GM03348 (cell line): Measurements from ENCODE around the gene SPTBN4.
A peak's percentile ranks its signal among the peaks of the same experiment; 100 is the strongest.
"Not testable (repeated sequence)": the region's sequence is repeated elsewhere in the genome, so short reads cannot be mapped to it uniquely, and the experiment has no call there.

ENCODE experiments used
- DNase-seq: peaks from one replicate; pipeline ENCODE4 v3.0.0; 2012; ENCODE audit warnings: low spot score

SPTBN4 gene

GRCh38 chr19:40466985-40467734 lies at the start of gene SPTBN4:
Gene SPTBN4, plus strand, starts transcription at chr19:40467001. Its CDS starts 5,621 bp downstream, at chr19:40472622.
- peak; percentile 60 for DNase-seq

GRCh38 chr19:40417643-40417981 lies 49.2 kb upstream of the SPTBN4 start:
- no peak for DNase-seq

- DNase-seq, result no peak
Observed at GRCh38 chr19:40418040-40418439, 48.8 kb upstream of the SPTBN4 start.

GRCh38 chr19:40419066-40419612 lies 47.7 kb upstream of the SPTBN4 start:
- no peak for DNase-seq

GRCh38 chr19:40419780-40420179 lies 47.0 kb upstream of the SPTBN4 start:
- no peak for DNase-seq

- DNase-seq, result no peak
Observed at GRCh38 chr19:40420451-40420765, 46.4 kb upstream of the SPTBN4 start.

GRCh38 chr19:40420766-40421765 lies 45.7 kb upstream of the SPTBN4 start:
- peak; percentile 96 for DNase-seq

- DNase-seq, result no peak
Observed at GRCh38 chr19:40421993-40422747, 44.6 kb upstream of the SPTBN4 start.

- no peak for DNase-seq
Observed at GRCh38 chr19:40422748-40423566, 43.8 kb upstream of the SPTBN4 start.

GRCh38 chr19:40423938-40424337 lies 42.9 kb upstream of the SPTBN4 start:
- DNase-seq, result no peak

- DNase-seq, result no peak
Observed at GRCh38 chr19:40424637-40425449, 42.0 kb upstream of the SPTBN4 start.

GRCh38 chr19:40425450-40426287 lies 41.1 kb upstream of the SPTBN4 start, which contains the start of gene SERTAD1:
Gene SERTAD1, minus strand, starts transcription at chr19:40425992. Its CDS starts 2,446 bp downstream, at chr19:40423546.
- peak; percentile 98 for DNase-seq

- not testable (repeated sequence) for DNase-seq
Observed at GRCh38 chr19:40428197-40428596, 38.6 kb upstream of the SPTBN4 start.

GRCh38 chr19:40430242-40430641 lies 36.6 kb upstream of the SPTBN4 start:
- not testable (repeated sequence) for DNase-seq

- DNase-seq, result no peak
Observed at GRCh38 chr19:40431698-40432097, 35.1 kb upstream of the SPTBN4 start.

GRCh38 chr19:40432760-40433159 lies 34.0 kb upstream of the SPTBN4 start:
- DNase-seq, result not testable (repeated sequence)

- DNase-seq, result peak; percentile 95
Observed at GRCh38 chr19:40433391-40434216, 33.2 kb upstream of the SPTBN4 start.

- no peak for DNase-seq
Observed at GRCh38 chr19:40438284-40438683, 28.5 kb upstream of the SPTBN4 start.
